HCT116 (cell line): ENCODE data around the gene SSX2IP. TPM values are rescaled to one million over a fixed set of nuclear protein-coding genes. Genes with fewer than 3 reads are reported as not detected.

Experiments used
- ATAC-seq: fragments of 200-7000 bp; cut with Tn5 transposase; 2 replicates; pipeline ENCODE4 v1.9.1; 2020; ENCODE audit warnings: mild to moderate bottlenecking, moderate library complexity
- BruUV-seq: library from RNA; stranded (reverse); fragments of 400-500 nt; replicated peaks from 2 replicates; lab custom pipeline; 2021; lab: Mats Ljungman, UMichigan
- CTCF ChIA-PET: fragments of 300-600 bp; sonication (Branson Sonifier 250); formaldehyde crosslinking; loops from one replicate; lab custom pipeline; 2021; ENCODE audit warnings: antibody characterized with exemption; lab: Charles Lee
- POLR2A ChIA-PET: fragments of 300-600, 350-600 bp; sonication (Branson Sonifier 250); formaldehyde crosslinking; loops from one replicate; lab custom pipeline; 2021; ENCODE audit warnings: antibody characterized with exemption; lab: Charles Lee
- RAD21 ChIA-PET, 2 experiments: fragments of 300-600 bp; sonication (Branson Sonifier 250); formaldehyde crosslinking; loops; one replicate each; lab custom pipeline; 2023; ENCODE audit warnings: low total read pairs in 2 of 2; ENCODE audit not compliant: uncharacterized antibody in 2 of 2, unreplicated experiment in 2 of 2, low non-redundant PET in 1 of 2; lab: Charles Lee
- DNase-seq: peaks from one replicate; pipeline ENCODE4 v3.0.0-alpha.2; 2010; ENCODE audit warnings: low read depth, low spot score
- H2AFZ ChIP-seq: fragments of 200-600 bp; shearing (Covaris generic), sonication (generic); 2 replicates; pipeline ENCODE4 v1.6.1; 2017; ENCODE audit warnings: low read depth, mixed run types, mixed read lengths, antibody characterized with exemption, low read length; ENCODE audit not compliant: poor library complexity, severe bottlenecking
- H3K27ac ChIP-seq: 2 replicates; pipeline ENCODE4 v1.5.1; 2012; ENCODE audit warnings: low read depth, low read length
- H3K27me3 ChIP-seq: fragments of 200-600 bp; sonication (generic); 2 replicates; pipeline ENCODE4 v1.6.1; 2016; ENCODE audit warnings: mixed run types, low read length, mixed read lengths; ENCODE audit not compliant: insufficient read depth
- H3K36me3 ChIP-seq, 2 experiments: fragments of 200-500 bp in 1 of 2; fragments of 200-600 bp in 1 of 2; sonication (Bioruptor generic) in 1 of 2; sonication (generic) in 1 of 2; 2 replicates each; pipeline versions ENCODE4 v1.5.1 to v1.6.1; 2014 to 2016; ENCODE audit warnings: low read length in 2 of 2, inconsistent platforms in 1 of 2, mixed read lengths in 1 of 2, mixed run types in 1 of 2; ENCODE audit not compliant: insufficient read depth in 2 of 2, control insufficient read depth in 1 of 2
- H3K4me1 ChIP-seq, 2 experiments: fragments of 200-600 bp in 1 of 2; sonication (generic) in 1 of 2; 2 replicates each; pipeline versions ENCODE4 v1.5.1 to v1.6.1; 2012 to 2017; ENCODE audit warnings: low read length in 2 of 2, inconsistent platforms in 1 of 2, mild to moderate bottlenecking in 1 of 2, mixed read lengths in 1 of 2, mixed run types in 1 of 2, moderate library complexity in 1 of 2; ENCODE audit not compliant: insufficient read depth in 2 of 2, control insufficient read depth in 1 of 2
- H3K4me2 ChIP-seq: fragments of 200-600 bp; sonication (generic); 2 replicates; pipeline ENCODE4 v1.6.1; 2017; ENCODE audit warnings: mixed run types, low read length, mixed read lengths
- H3K4me3 ChIP-seq, 2 experiments: fragments of 200-600 bp in 1 of 2; sonication (generic) in 1 of 2; replicated peaks in 1 of 2; 2 replicates each; pipeline ENCODE4 v1.5.1; 2011 to 2016; ENCODE audit warnings: low read length in 2 of 2, control low read depth in 1 of 2, low read depth in 1 of 2, mild to moderate bottlenecking in 1 of 2, mixed read lengths in 1 of 2, mixed run types in 1 of 2
- H3K79me2 ChIP-seq: fragments of 200-600 bp; sonication (generic); 2 replicates; pipeline ENCODE4 v1.6.1; 2017; ENCODE audit warnings: mild to moderate bottlenecking, mixed run types, low read length, moderate library complexity, mixed read lengths; ENCODE audit not compliant: insufficient read depth
- H3K9ac ChIP-seq: fragments of 200-600 bp; sonication (generic); 2 replicates; pipeline ENCODE4 v1.6.1; 2016; ENCODE audit warnings: low read length, mixed read lengths
- H3K9me2 ChIP-seq: fragments of 200-600 bp; sonication (generic), shearing (Covaris generic); 2 replicates; pipeline ENCODE4 v1.6.1; 2017; ENCODE audit warnings: mixed run types, mild to moderate bottlenecking, moderate library complexity; ENCODE audit not compliant: insufficient read depth
- H3K9me3 ChIP-seq, 2 experiments: fragments of 200-500 bp in 1 of 2; fragments of 200-600 bp in 1 of 2; sonication (Bioruptor generic) in 1 of 2; sonication (generic) in 1 of 2; 2 replicates each; pipeline ENCODE4 v1.6.1; 2014 to 2017; ENCODE audit warnings: low read length in 2 of 2, mixed read lengths in 2 of 2, inconsistent platforms in 1 of 2, low read depth in 1 of 2, mild to moderate bottlenecking in 1 of 2, mixed run types in 1 of 2, moderate library complexity in 1 of 2; ENCODE audit not compliant: control insufficient read depth in 1 of 2, insufficient read depth in 1 of 2
- H4K20me1 ChIP-seq: fragments of 200-600 bp; sonication (generic), shearing (Covaris generic); 2 replicates; pipeline ENCODE4 v1.6.1; 2017; ENCODE audit warnings: mixed run types, mild to moderate bottlenecking, moderate library complexity; ENCODE audit not compliant: insufficient read depth
- CBX3 ChIP-seq: IDR thresholded peaks from 2 replicates; pipeline ENCODE4 v1.6.1; 2012; ENCODE audit warnings: low read depth
- EGR1 ChIP-seq: IDR thresholded peaks from 2 replicates; pipeline ENCODE4 v1.6.1; 2012; ENCODE audit warnings: low read depth
- EZH2 ChIP-seq: fragments of 200-600 bp; sonication (generic); IDR thresholded peaks from 2 replicates; pipeline ENCODE4 v1.6.1; 2017; ENCODE audit warnings: antibody characterized with exemption, mixed run types
- EZH2phosphoT487 ChIP-seq: fragments of 200-600 bp; IDR thresholded peaks from 2 replicates; pipeline ENCODE4 v1.6.1; 2018; ENCODE audit warnings: antibody characterized with exemption, borderline replicate concordance
- MAX ChIP-seq: IDR thresholded peaks from 2 replicates; pipeline ENCODE4 v1.6.1; 2012
- POLR2A ChIP-seq: IDR thresholded peaks from 2 replicates; pipeline ENCODE4 v1.7.0; 2011; ENCODE audit warnings: borderline replicate concordance; ENCODE audit not compliant: insufficient read depth, insufficient read length; ENCODE audit errors: extremely low read depth
- RAD21 ChIP-seq: IDR thresholded peaks from 2 replicates; pipeline ENCODE4 v1.6.1; 2012; ENCODE audit warnings: low read depth, mild to moderate bottlenecking
- REST ChIP-seq: IDR thresholded peaks from 2 replicates; pipeline ENCODE4 v1.6.1; 2012; ENCODE audit warnings: low read depth
- SIN3A ChIP-seq: IDR thresholded peaks from 2 replicates; pipeline ENCODE4 v1.6.1; 2012; ENCODE audit warnings: low read depth
- SP1 ChIP-seq: IDR thresholded peaks from 2 replicates; pipeline ENCODE4 v1.6.1; 2012; ENCODE audit warnings: low read depth
- TCF7L2 ChIP-seq: IDR thresholded peaks from 2 replicates; pipeline ENCODE4 v1.7.0; 2011; ENCODE audit warnings: borderline replicate concordance, inconsistent platforms; ENCODE audit not compliant: insufficient read depth, insufficient read length; ENCODE audit errors: extremely low read depth
- YY1 ChIP-seq: IDR thresholded peaks from 2 replicates; pipeline ENCODE4 v1.6.1; 2011; ENCODE audit warnings: low read length, low read depth, moderate library complexity, mild to moderate bottlenecking; ENCODE audit not compliant: insufficient replicate concordance; ENCODE audit errors: extremely low read depth
- ZFX ChIP-seq: fragments of 450-650 bp; IDR thresholded peaks from 2 replicates; pipeline ENCODE4 v1.6.1; 2017
- ZNF274 ChIP-seq: fragments of 200-500 bp; sonication (Bioruptor generic); IDR thresholded peaks from 2 replicates; pipeline ENCODE4 v1.6.1; 2014; ENCODE audit warnings: mild to moderate bottlenecking, low read depth, low read length, inconsistent platforms
- intact Hi-C: fragments of 100-400 bp; cut with micrococcal nuclease; formaldehyde crosslinking; loops from 2 replicates; pipeline ENCODE4 v1.10.0; 2022
- total RNA-seq: library from RNA; stranded (reverse); gene quantifications from one replicate; pipeline ENCODE4 v1.2.1, GENCODE V29; 2021; ENCODE audit not compliant: unreplicated experiment
- TF ChIP-seq, protein P1 (sequence below): IDR thresholded peaks from 2 replicates; pipeline ENCODE4 v1.6.1; 2011; ENCODE audit warnings: mild to moderate bottlenecking, low read length, moderate library complexity; ENCODE audit not compliant: insufficient replicate concordance; ENCODE audit errors: extremely low read depth
- TF ChIP-seq, protein P2 (sequence below): IDR thresholded peaks from 2 replicates; pipeline ENCODE4 v1.6.1; 2012

Gene SSX2IP
- total RNA-seq, 1 experiment from 2014 or later, result 51.5 TPM

- H4K20me1 ChIP-seq, result no peaks in the 10 kb centered on the region
- H3K9ac ChIP-seq, result no peak overlapping the region
- H3K9me2 ChIP-seq, result no peaks in the 10 kb centered on the region
- no peak overlapping the region for H3K4me2 ChIP-seq
- ChIA-PET RAD21 (no interaction called here), CTCF (no interaction called here), POLR2A (no interaction called here)
- no peak for ATAC-seq
- no peaks in the 10 kb centered on the region; a peak in 1 of 4 replicates for H3K9me3 ChIP-seq
- no peaks in the 10 kb centered on the region for H3K36me3 ChIP-seq
- H2AFZ ChIP-seq, result no peak overlapping the region
- no TSS peak for BruUV-seq
- TF ChIP-seq MAX, result no peak
- TF ChIP-seq CBX3, result no peak
- no peak for TF ChIP-seq ZFX
- TF ChIP-seq ZNF274, result no peak
- no peak for TF ChIP-seq TCF7L2
- TF ChIP-seq SP1, result no peak
- no peak for TF ChIP-seq SIN3A
- no peak for TF ChIP-seq EZH2
- TF ChIP-seq REST, result no peak
- TF ChIP-seq, protein P1, sequence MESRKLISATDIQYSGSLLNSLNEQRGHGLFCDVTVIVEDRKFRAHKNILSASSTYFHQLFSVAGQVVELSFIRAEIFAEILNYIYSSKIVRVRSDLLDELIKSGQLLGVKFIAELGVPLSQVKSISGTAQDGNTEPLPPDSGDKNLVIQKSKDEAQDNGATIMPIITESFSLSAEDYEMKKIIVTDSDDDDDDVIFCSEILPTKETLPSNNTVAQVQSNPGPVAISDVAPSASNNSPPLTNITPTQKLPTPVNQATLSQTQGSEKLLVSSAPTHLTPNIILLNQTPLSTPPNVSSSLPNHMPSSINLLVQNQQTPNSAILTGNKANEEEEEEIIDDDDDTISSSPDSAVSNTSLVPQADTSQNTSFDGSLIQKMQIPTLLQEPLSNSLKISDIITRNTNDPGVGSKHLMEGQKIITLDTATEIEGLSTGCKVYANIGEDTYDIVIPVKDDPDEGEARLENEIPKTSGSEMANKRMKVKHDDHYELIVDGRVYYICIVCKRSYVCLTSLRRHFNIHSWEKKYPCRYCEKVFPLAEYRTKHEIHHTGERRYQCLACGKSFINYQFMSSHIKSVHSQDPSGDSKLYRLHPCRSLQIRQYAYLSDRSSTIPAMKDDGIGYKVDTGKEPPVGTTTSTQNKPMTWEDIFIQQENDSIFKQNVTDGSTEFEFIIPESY, result no peak
- TF ChIP-seq, protein P2, sequence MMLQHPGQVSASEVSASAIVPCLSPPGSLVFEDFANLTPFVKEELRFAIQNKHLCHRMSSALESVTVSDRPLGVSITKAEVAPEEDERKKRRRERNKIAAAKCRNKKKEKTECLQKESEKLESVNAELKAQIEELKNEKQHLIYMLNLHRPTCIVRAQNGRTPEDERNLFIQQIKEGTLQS, result no peak
- no peak for TF ChIP-seq RAD21
- no peak for TF ChIP-seq POLR2A
- no peak for TF ChIP-seq EGR1
- TF ChIP-seq EZH2phosphoT487, result no peak
- no peak for TF ChIP-seq YY1
- intact Hi-C loops, result no loop called here
- no peak overlapping the region for H3K4me3 ChIP-seq
- H3K27ac ChIP-seq, result no peak overlapping the region
- no peak for DNase-seq
- H3K27me3 ChIP-seq, result no peaks in the 10 kb centered on the region
- no peaks in the 10 kb centered on the region for H3K79me2 ChIP-seq
- H3K4me1 ChIP-seq, result peaks cover 0 to 7% of the 10 kb centered on the region in 2 experiments; a peak in 1 of 4 replicates
These were observed 36.6 kb upstream of the SSX2IP start for GRCh38 chr1:84726593-84727499.
